HPDE6-E6E7 (cell line): ENCODE results near the gene BMPR1A.
"Not testable (repeated sequence)": the region's sequence is repeated elsewhere in the genome, so short reads cannot be mapped to it uniquely, and the experiment has no call there.

Experiments
- DNase-seq: peaks from one replicate; pipeline ENCODE4 v3.0.0; 2011; ENCODE audit warnings: missing footprints; ENCODE audit errors: extremely low spot score

BMPR1A gene

GRCh38 chr10:86730227-86730626 lies 26.2 kb upstream of the BMPR1A start:
- DNase-seq = no peak

GRCh38 chr10:86732771-86733170 lies 23.6 kb upstream of the BMPR1A start:
- no peak for DNase-seq

- no peak for DNase-seq
Observed at GRCh38 chr10:86733260-86733671, 23.2 kb upstream of the BMPR1A start.

- DNase-seq = no peak
Observed at GRCh38 chr10:86734207-86734988, 22.0 kb upstream of the BMPR1A start.

- not testable (repeated sequence) for DNase-seq
Observed at GRCh38 chr10:86735278-86735677, 21.1 kb upstream of the BMPR1A start.

- no peak for DNase-seq
Observed at GRCh38 chr10:86742230-86742629, 14.2 kb upstream of the BMPR1A start.

- DNase-seq = no peak
Observed at GRCh38 chr10:86744067-86744725, 12.2 kb upstream of the BMPR1A start.

GRCh38 chr10:86747796-86748581 lies 8.4 kb upstream of the BMPR1A start:
- no peak for DNase-seq

GRCh38 chr10:86749854-86750253 lies 6.6 kb upstream of the BMPR1A start:
- DNase-seq = no peak

GRCh38 chr10:86751477-86751876 lies 4.9 kb upstream of the BMPR1A start:
- no peak for DNase-seq

- DNase-seq = no peak
Observed at GRCh38 chr10:86752311-86752710, 4.1 kb upstream of the BMPR1A start.

- no peak for DNase-seq
Observed at GRCh38 chr10:86753051-86753450, 3.4 kb upstream of the BMPR1A start.

- DNase-seq = no peak
Observed at GRCh38 chr10:86753638-86754434, 2.6 kb upstream of the BMPR1A start.

- DNase-seq = no peak
Observed at GRCh38 chr10:86755454-86755739, 1.0 kb upstream of the BMPR1A start.

- peak; percentile 73 for DNase-seq
Observed at GRCh38 chr10:86755740-86756510, 494 bp upstream of the BMPR1A start.

GRCh38 chr10:86757113-86757972 lies 924 bp downstream of the BMPR1A start:
- peak; percentile 11 for DNase-seq

- DNase-seq = no peak
Observed at GRCh38 chr10:86758189-86759072, 2.0 kb downstream of the BMPR1A start.

GRCh38 chr10:86759073-86759672 lies 2.8 kb downstream of the BMPR1A start:
- no peak for DNase-seq

- no peak for DNase-seq
Observed at GRCh38 chr10:86763404-86763803, 7.0 kb downstream of the BMPR1A start.
